Activated T-cell treated with anti-CD3 and anti-CD28 coated beads, Interleukin-2, amount 50 U/mL, for 72 hours (primary cell): Measurements from ENCODE around the gene SULF2. TPM values are rescaled to one million over a fixed set of nuclear protein-coding genes. Genes with fewer than 3 reads are reported as not detected.

ENCODE experiments used
- ATAC-seq, 2 donors: fragments of 150-1000 bp; cut with Tn5 transposase; replicated peaks in 1 of 2; 2 replicates each; pipeline ENCODE4 v1.10.0; 2021; ENCODE audit warnings: moderate library complexity in 2 of 2, mild to moderate bottlenecking in 1 of 2
- DNase-seq, 2 donors: peaks; one replicate each; pipeline ENCODE4 v3.0.0; 2021 to 2022; ENCODE audit warnings: mixed read lengths in 1 of 2
- H3K27ac Mint-ChIP-seq: one replicate; pipeline ENCODE4 v1.8.0; 2022; ENCODE audit warnings: mild to moderate bottlenecking, moderate library complexity, mixed read lengths
- H3K27me3 Mint-ChIP-seq: one replicate; pipeline ENCODE4 v1.8.0; 2022; ENCODE audit warnings: low read depth, mixed read lengths
- H3K36me3 Mint-ChIP-seq, 2 donors: one replicate each; pipeline ENCODE4 v1.8.0; 2022; ENCODE audit warnings: mixed read lengths in 2 of 2, mild to moderate bottlenecking in 1 of 2; ENCODE audit not compliant: insufficient read depth in 2 of 2
- H3K4me1 Mint-ChIP-seq: one replicate; pipeline ENCODE4 v1.8.0; 2022; ENCODE audit warnings: low read depth, mixed read lengths
- H3K4me3 Mint-ChIP-seq, 2 donors: one replicate each; pipeline ENCODE4 v1.8.0; 2022; ENCODE audit warnings: mild to moderate bottlenecking in 2 of 2, mixed read lengths in 2 of 2, moderate library complexity in 2 of 2
- H3K9me3 Mint-ChIP-seq, 2 donors: one replicate each; pipeline ENCODE4 v1.8.0; 2022; ENCODE audit warnings: mixed read lengths in 2 of 2
- total RNA-seq, 2 donors: library from RNA; stranded (reverse); gene quantifications; one replicate each; pipeline ENCODE4 v1.2.3, GENCODE V29; 2022

The SULF2 gene
- total RNA-seq, 2 donors from 2014 or later, result 0.65 to 0.72 TPM

GRCh38 chr20:47612670-47613069, 172.6 kb downstream of the SULF2 start:
- H3K36me3 Mint-ChIP-seq, result peaks cover 9 to 18% of the 10 kb centered on the region in 2 donors

DNA sequence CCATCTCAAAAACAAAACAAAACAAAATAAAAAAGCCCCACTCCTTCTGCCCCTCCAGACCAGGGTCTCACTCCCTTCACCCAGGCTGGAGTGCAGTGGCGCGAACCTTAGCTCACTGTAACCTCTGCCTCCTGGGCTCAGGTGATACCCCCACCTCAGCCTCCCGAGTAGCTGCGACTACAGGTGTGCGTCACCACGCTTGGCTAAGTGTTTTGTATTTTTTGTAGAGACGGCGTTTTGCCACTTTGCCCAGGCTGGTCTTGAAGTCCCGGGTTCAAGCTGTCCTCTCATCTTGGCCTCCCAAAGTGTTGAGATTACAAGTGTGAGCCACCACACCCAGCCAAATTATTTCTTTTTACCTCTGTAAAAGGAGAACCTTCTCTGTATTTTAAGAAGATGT, 173.5 kb downstream of the SULF2 start:
- Mint-ChIP-seq H3K4me1 (peaks cover 84% of the 10 kb centered on the region), H3K27ac (peak overlapping the region; percentile 91)

More at GRCh38 chr20:47612670-47613069, 172.6 kb downstream of the SULF2 start:
- H3K4me1 Mint-ChIP-seq, result peaks cover 84% of the 10 kb centered on the region
- peak overlapping the region in 1 of 2 donors; percentile 49 for H3K4me3 Mint-ChIP-seq
- H3K27me3 Mint-ChIP-seq, result no peaks in the 10 kb centered on the region
- ATAC-seq (no peak), DNase-seq (no peak)
- H3K9me3 Mint-ChIP-seq, result no peaks in the 10 kb centered on the region
- H3K27ac Mint-ChIP-seq, result peak overlapping the region; percentile 91

GRCh38 chr20:47610945-47611250, 174.4 kb downstream of the SULF2 start:
- H3K27ac Mint-ChIP-seq, result peak overlapping the region; percentile 91
- H3K4me1 Mint-ChIP-seq, result peaks cover 88% of the 10 kb centered on the region
- peak overlapping the region; percentile 58 to 92 for H3K4me3 Mint-ChIP-seq
- H3K27me3 Mint-ChIP-seq, result no peaks in the 10 kb centered on the region
- H3K36me3 Mint-ChIP-seq, result peaks cover 9 to 15% of the 10 kb centered on the region in 2 donors
- ATAC-seq (peak; percentile 45 to 51), DNase-seq (no peak)
- no peaks in the 10 kb centered on the region for H3K9me3 Mint-ChIP-seq

More for the DNA sequence above, 173.5 kb downstream of the SULF2 start:
- ATAC-seq (no peak), DNase-seq (no peak)
- Mint-ChIP-seq H3K27me3 (no peaks in the 10 kb centered on the region), H3K9me3 (no peaks in the 10 kb centered on the region), H3K4me3 (no peak overlapping the region), H3K36me3 (peaks cover 9 to 18% of the 10 kb centered on the region in 2 donors)

DNA sequence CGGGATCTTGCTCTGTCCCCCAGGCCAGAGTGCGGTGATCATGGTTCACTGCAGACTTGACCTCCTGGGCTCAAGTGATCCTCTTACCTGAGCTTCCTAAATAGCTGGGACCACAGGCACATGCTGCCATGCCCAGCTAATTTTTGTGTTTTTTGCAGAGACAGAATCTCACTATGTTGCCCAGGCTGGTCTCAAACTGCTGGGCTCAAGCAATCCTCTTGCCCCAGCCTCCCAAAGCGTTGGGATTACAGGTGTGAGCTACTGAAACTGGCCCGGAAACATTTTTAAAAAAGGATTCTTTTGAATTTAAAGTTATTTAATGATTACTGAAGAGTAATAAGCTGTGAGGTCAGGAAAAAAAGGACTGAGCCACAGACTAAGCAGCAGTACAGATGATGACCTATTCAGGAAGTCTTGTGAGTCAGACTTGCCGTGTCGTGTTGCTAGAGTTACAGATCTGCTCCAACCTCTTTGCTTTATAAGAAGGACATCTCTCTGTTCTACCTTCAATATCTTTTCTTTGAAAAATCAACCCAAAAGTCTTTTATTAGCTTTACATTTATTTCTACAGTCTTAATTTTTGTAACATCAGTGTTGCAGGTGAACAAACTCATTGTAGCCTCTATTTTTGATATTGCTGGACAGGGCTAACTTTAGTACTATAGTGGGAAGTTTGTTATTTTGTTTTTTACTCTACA, 174.9 kb downstream of the SULF2 start:
- peak; percentile 71 to 75 for DNase-seq
- Mint-ChIP-seq H3K27ac (peak overlapping the region; percentile 91), H3K4me3 (peak overlapping the region; percentile 58 to 92), H3K36me3 (peaks cover 9 to 15% of the 10 kb centered on the region in 2 donors), H3K27me3 (no peaks in the 10 kb centered on the region), H3K9me3 (no peaks in the 10 kb centered on the region), H3K4me1 (peaks cover 91% of the 10 kb centered on the region)
- peak; percentile 91 to 95 for ATAC-seq

GRCh38 chr20:47609001-47609400, 176.3 kb downstream of the SULF2 start:
- DNase-seq (no peak), ATAC-seq (no peak)
- Mint-ChIP-seq H3K9me3 (no peaks in the 10 kb centered on the region), H3K36me3 (peaks cover 7 to 11% of the 10 kb centered on the region in 2 donors), H3K27ac (peak overlapping the region; percentile 93), H3K27me3 (no peaks in the 10 kb centered on the region), H3K4me1 (peaks cover 96% of the 10 kb centered on the region), H3K4me3 (peak overlapping the region in 1 of 2 donors; percentile 37)
